Measurements from ENCODE around the gene GEMIN8. TPM values are rescaled to one million over a fixed set of nuclear protein-coding genes. Genes with fewer than 3 reads are reported as not detected.
A peak's percentile ranks its signal among the peaks of the same experiment; 100 is the strongest.

Gene GEMIN8
- total RNA-seq, 2 experiments from 2014 or later: 17.4 to 17.5 TPM

DNA sequence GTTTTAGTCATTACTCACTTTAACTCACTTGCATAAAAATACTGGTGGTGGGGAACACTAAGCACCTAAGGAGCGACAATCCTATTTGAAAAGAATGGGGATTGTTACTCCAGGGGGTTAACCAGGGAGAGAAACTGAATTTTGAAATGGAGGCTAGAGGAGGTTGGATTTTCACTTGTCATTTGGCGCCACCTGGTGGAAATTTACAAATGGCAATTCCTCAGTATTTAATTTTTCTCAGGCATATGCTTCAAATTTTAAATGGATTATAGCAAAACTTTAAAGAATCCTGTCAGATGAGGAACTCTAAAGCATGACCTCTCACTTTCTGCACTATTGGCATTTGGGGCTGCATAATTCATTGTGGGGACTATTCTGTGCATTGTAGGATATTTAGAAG lies 2.7 kb upstream of the GEMIN8 start:
- ChIA-PET POLR2A (no interaction called here), CTCF (interaction anchor here (0.7 to 1.2 kb wide), 3 partner anchors 283 to 526 kb away, joined by 3 to 6 read pairs (median 4); partner anchors contain the start of genes OFD1 and TRAPPC2)
- peaks cover 16% of the 10 kb centered on the region for H3K27me3 Mint-ChIP-seq
- H3K27ac Mint-ChIP-seq: peak overlapping the region; percentile 74
- no peaks in the 10 kb centered on the region for H3K36me3 Mint-ChIP-seq (ENCODE audit: low read depth)
- H3K4me1 Mint-ChIP-seq: peaks cover 40% of the 10 kb centered on the region
- peak; percentile 67 for DNase-seq
- H3K9me3 Mint-ChIP-seq: no peaks in the 10 kb centered on the region
- H3K4me3 Mint-ChIP-seq: no peak overlapping the region

GRCh38 chrX:14030174-14030530 lies 460 bp upstream of the GEMIN8 start:
- Mint-ChIP-seq H3K27ac (peak overlapping the region; percentile 97), H3K27me3 (peaks cover 7% of the 10 kb centered on the region), H3K36me3 (ENCODE audit: low read depth) (peaks cover 7% of the 10 kb centered on the region), H3K4me3 (peak overlapping the region; percentile 87), H3K4me1 (peaks cover 52% of the 10 kb centered on the region), H3K9me3 (no peaks in the 10 kb centered on the region)
- ChIA-PET CTCF (interaction anchor here (1.8 kb wide), 1 partner anchor 1083 kb away, joined by 4 read pairs; no protein-coding TSS in a partner anchor), POLR2A (no interaction called here)
- DNase-seq: no peak

GRCh38 chrX:14029039-14029424 lies 660 bp downstream of the GEMIN8 start:
- DNase-seq: no peak
- no peaks in the 10 kb centered on the region for H3K9me3 Mint-ChIP-seq
- H3K4me3 Mint-ChIP-seq: peak overlapping the region; percentile 87
- peak overlapping the region; percentile 97 for H3K27ac Mint-ChIP-seq
- peaks cover 52% of the 10 kb centered on the region for H3K4me1 Mint-ChIP-seq
- CTCF ChIA-PET: interaction anchor here (1.8 kb wide), 1 partner anchor 1082 kb away, joined by 4 read pairs; no protein-coding TSS in a partner anchor
- POLR2A ChIA-PET: no interaction called here
- H3K36me3 Mint-ChIP-seq (ENCODE audit: low read depth): peaks cover 7% of the 10 kb centered on the region
- peaks cover 2% of the 10 kb centered on the region for H3K27me3 Mint-ChIP-seq

DNA sequence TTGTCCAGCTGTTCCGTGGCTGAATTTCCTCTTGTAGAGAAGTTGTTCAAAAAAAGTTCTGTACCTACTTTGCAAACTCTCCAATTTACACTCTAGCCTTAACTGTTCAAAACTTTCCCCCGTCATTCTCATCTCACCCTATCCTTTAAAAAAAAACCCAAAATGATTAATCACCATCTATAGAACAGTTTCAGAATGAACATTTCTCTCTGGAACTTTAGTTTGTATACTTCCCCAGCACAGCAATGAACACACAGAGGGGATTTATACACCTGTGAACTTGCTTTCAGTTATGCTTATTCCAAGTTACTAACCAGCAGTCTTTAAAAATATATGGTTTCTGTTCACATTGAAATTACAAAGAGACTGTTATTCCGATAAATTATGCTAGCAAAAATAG lies 1.2 kb downstream of the GEMIN8 start:
- ChIA-PET CTCF (interaction anchor here (1.8 kb wide), 1 partner anchor 1082 kb away, joined by 4 read pairs; no protein-coding TSS in a partner anchor), POLR2A (no interaction called here)
- Mint-ChIP-seq H3K9me3 (no peaks in the 10 kb centered on the region), H3K27me3 (no peaks in the 10 kb centered on the region), H3K4me1 (peaks cover 48% of the 10 kb centered on the region), H3K4me3 (peak overlapping the region; percentile 87), H3K27ac (peak overlapping the region; percentile 81), H3K36me3 (ENCODE audit: low read depth) (peaks cover 7% of the 10 kb centered on the region)
- DNase-seq: no peak

DNA sequence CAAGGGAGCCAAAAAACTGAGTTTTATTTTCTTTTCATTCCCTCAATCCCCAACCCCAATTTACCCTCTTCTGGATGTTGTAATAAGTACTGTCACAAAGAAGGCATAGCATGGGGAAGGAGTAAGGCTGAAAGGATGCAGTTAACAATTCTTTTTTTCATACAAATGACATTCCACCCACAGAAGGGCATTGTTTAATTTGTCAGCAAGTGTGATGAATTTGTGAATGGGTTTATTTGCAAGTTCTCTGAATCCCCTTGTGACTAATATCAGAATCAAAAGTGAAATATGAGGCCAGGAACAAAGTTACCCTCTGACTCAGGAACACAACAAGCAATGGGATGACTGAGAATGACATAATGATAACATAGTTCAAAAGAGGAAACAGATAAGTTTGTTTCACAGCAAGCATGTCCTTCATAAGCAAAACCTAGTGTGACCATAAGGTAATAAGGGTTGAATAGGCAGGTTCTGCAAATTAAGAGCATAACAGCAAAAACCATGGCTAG lies 2.1 kb downstream of the GEMIN8 start:
- ChIA-PET CTCF (no interaction called here), POLR2A (no interaction called here)
- peak overlapping the region; percentile 86 for H3K27ac Mint-ChIP-seq
- no peaks in the 10 kb centered on the region for H3K9me3 Mint-ChIP-seq
- DNase-seq: no peak
- H3K4me1 Mint-ChIP-seq: peaks cover 39% of the 10 kb centered on the region
- H3K27me3 Mint-ChIP-seq: no peaks in the 10 kb centered on the region
- H3K4me3 Mint-ChIP-seq: no peak overlapping the region
- peaks cover 7% of the 10 kb centered on the region for H3K36me3 Mint-ChIP-seq (ENCODE audit: low read depth)

DNA sequence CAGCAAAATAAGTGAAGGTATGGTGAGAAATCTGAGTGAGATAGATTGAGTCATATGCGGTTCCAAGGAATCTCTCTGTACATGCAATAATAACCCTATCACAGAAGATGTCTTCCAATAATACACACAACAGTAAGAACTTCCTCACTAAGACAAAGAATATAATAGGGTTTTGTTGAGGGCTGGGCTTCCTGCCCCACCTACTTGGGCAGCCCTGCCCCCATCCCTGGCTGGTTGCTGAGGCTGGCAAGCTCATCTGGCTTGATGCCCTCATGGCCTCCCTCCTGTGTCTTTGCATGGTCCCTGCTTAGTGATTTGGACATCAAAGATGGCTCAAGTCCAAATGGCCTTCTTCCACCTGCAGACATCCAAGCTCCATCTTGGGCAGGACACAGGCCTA lies 2.7 kb downstream of the GEMIN8 start:
- DNase-seq: peak; percentile 18
- H3K4me1 Mint-ChIP-seq: peaks cover 34% of the 10 kb centered on the region
- CTCF ChIA-PET: interaction anchor here (0.9 kb wide), 1 partner anchor 361 kb away, joined by 3 read pairs; no protein-coding TSS in a partner anchor
- peak overlapping the region; percentile 86 for H3K27ac Mint-ChIP-seq
- no peaks in the 10 kb centered on the region for H3K27me3 Mint-ChIP-seq
- H3K4me3 Mint-ChIP-seq: no peak overlapping the region
- POLR2A ChIA-PET: no interaction called here
- H3K9me3 Mint-ChIP-seq: no peaks in the 10 kb centered on the region
- H3K36me3 Mint-ChIP-seq (ENCODE audit: low read depth): peaks cover 7% of the 10 kb centered on the region

GRCh38 chrX:14026121-14026520 lies 3.6 kb downstream of the GEMIN8 start:
- CTCF ChIA-PET: interaction anchor here (0.7 to 0.9 kb wide), 2 partner anchors 26 to 360 kb away, joined by 3 to 4 read pairs; no protein-coding TSS in a partner anchor
- POLR2A ChIA-PET: no interaction called here
- peaks cover 29% of the 10 kb centered on the region for H3K4me1 Mint-ChIP-seq

GRCh38 chrX:14022019-14022418 lies 7.7 kb downstream of the GEMIN8 start:
- POLR2A ChIA-PET: no interaction called here
- peaks cover 9% of the 10 kb centered on the region for H3K4me1 Mint-ChIP-seq
- H3K27ac Mint-ChIP-seq: no peak overlapping the region
- H3K27me3 Mint-ChIP-seq: no peaks in the 10 kb centered on the region
- H3K9me3 Mint-ChIP-seq: no peaks in the 10 kb centered on the region
- CTCF ChIA-PET: no interaction called here
- peaks cover 19% of the 10 kb centered on the region for H3K36me3 Mint-ChIP-seq (ENCODE audit: low read depth)
- H3K4me3 Mint-ChIP-seq: no peak overlapping the region
- no peak for DNase-seq

More at GRCh38 chrX:14026121-14026520, 3.6 kb downstream of the GEMIN8 start:
- H3K27me3 Mint-ChIP-seq: no peaks in the 10 kb centered on the region
- no peaks in the 10 kb centered on the region for H3K9me3 Mint-ChIP-seq
- H3K36me3 Mint-ChIP-seq (ENCODE audit: low read depth): peaks cover 10% of the 10 kb centered on the region
- no peak for DNase-seq
- no peak overlapping the region for H3K4me3 Mint-ChIP-seq
- H3K27ac Mint-ChIP-seq: no peak overlapping the region

DNA sequence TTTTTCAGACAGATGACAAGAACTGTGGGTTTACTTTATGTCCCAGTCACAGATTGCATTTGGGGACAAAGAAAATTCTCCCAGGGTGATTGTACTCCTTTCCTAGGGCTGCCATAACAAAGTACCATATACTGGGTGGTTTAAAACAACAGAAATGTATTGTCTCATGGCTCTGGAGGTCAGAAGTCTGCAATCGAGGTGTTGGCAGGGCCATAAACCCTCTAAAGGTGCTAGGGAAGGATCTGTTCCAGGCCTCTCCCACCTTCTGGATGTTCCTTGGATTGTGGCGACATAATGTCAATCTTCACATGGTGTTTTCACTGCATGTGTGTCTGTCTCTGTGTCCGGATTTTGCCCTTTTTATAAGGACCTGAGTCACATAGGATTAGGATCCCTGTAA lies 12.3 kb downstream of the GEMIN8 start:
- CTCF ChIA-PET: interaction anchor here (0.7 kb wide), 1 partner anchor 14 kb away, joined by 3 read pairs; no protein-coding TSS in a partner anchor
- DNase-seq: no peak
- Mint-ChIP-seq H3K36me3 (ENCODE audit: low read depth) (peaks cover 25% of the 10 kb centered on the region), H3K27me3 (no peaks in the 10 kb centered on the region), H3K9me3 (no peaks in the 10 kb centered on the region), H3K4me3 (no peak overlapping the region), H3K4me1 (peaks cover 4% of the 10 kb centered on the region), H3K27ac (no peak overlapping the region)
- POLR2A ChIA-PET: no interaction called here

- H3K36me3 Mint-ChIP-seq (ENCODE audit: low read depth): peaks cover 22% of the 10 kb centered on the region
- CTCF ChIA-PET: no interaction called here
These were observed 13.8 kb downstream of the GEMIN8 start for GRCh38 chrX:14015941-14016340.

DNA sequence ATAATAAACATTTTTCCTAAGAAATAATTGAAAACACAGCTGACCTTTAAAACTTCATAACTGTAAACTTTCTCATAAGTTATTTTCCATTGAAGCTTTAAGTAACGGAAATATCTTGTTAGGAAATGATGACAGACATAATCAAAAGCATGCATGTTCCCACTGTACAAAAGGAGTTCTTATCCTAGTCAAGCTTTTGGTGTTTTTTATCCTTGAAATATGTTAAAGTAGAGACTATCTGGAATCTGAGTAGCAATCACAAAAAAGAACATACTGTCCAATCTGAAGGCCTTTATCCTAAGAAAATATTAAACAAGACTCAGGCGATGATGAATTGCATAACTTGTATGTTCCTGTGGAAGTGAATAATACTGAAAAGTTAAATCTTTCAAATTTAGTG lies 14.4 kb downstream of the GEMIN8 start:
- DNase-seq: no peak
- Mint-ChIP-seq H3K9me3 (no peaks in the 10 kb centered on the region), H3K4me3 (no peak overlapping the region), H3K4me1 (peaks cover 4% of the 10 kb centered on the region), H3K36me3 (ENCODE audit: low read depth) (peaks cover 19% of the 10 kb centered on the region), H3K27ac (no peak overlapping the region), H3K27me3 (no peaks in the 10 kb centered on the region)
- POLR2A ChIA-PET: interaction anchor here (0.6 kb wide), 1 partner anchor 361 kb away, joined by 3 read pairs; no protein-coding TSS in a partner anchor
- CTCF ChIA-PET: no interaction called here

More at GRCh38 chrX:14015941-14016340, 13.8 kb downstream of the GEMIN8 start:
- Mint-ChIP-seq H3K9me3 (no peaks in the 10 kb centered on the region), H3K4me3 (no peak overlapping the region), H3K27ac (no peak overlapping the region), H3K4me1 (peaks cover 4% of the 10 kb centered on the region), H3K27me3 (no peaks in the 10 kb centered on the region)
- POLR2A ChIA-PET: interaction anchor here (0.6 kb wide), 1 partner anchor 362 kb away, joined by 3 read pairs; no protein-coding TSS in a partner anchor
- no peak for DNase-seq

DNA sequence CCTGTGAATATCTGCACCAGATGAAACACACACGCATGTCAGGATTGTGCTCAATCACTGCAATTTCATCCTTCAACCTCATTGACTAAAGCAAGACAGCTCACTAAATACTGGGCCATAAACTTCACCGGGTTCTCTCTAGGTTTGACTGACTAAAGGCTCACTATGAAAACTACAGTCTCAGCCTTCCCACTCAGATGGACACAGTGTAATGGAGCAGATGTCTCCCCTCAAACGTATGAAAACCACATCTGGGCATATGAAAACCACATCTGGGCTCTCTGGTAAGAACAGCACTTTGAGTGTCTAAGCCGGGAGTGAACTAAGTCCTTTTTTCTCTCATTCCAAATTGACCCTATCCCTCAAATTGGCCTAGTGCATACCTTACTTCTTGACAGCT lies 15.2 kb downstream of the GEMIN8 start:
- no peak for DNase-seq
- no peaks in the 10 kb centered on the region for H3K9me3 Mint-ChIP-seq
- peaks cover 19% of the 10 kb centered on the region for H3K36me3 Mint-ChIP-seq (ENCODE audit: low read depth)
- no peak overlapping the region for H3K27ac Mint-ChIP-seq
- CTCF ChIA-PET: no interaction called here
- H3K4me3 Mint-ChIP-seq: no peak overlapping the region
- no peaks in the 10 kb centered on the region for H3K27me3 Mint-ChIP-seq
- POLR2A ChIA-PET: no interaction called here
- H3K4me1 Mint-ChIP-seq: peaks cover 4% of the 10 kb centered on the region

DNA sequence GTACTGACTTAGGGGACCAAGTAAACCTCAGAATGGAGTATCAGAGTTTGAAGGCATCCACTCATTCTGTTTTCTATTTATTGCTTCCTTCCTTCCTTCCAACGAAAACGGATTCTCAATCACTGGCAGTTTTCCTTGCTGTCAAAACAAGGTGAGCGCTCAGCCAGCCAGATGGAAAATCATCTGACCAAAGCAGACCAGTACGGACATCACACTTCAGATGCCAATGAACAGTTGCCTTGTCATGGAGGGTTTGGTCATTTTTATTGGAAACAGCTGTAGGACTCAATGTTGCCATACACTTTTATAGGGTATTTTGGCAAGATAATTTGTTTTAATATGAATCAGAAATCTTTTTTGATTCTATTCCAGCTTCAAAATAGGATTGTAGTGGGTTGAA lies 16.6 kb downstream of the GEMIN8 start:
- Mint-ChIP-seq H3K4me3 (no peak overlapping the region), H3K4me1 (peaks cover 4% of the 10 kb centered on the region), H3K36me3 (ENCODE audit: low read depth) (peaks cover 22% of the 10 kb centered on the region), H3K27me3 (no peaks in the 10 kb centered on the region), H3K27ac (no peak overlapping the region), H3K9me3 (no peaks in the 10 kb centered on the region)
- DNase-seq: no peak
- ChIA-PET CTCF (no interaction called here), POLR2A (no interaction called here)

DNA sequence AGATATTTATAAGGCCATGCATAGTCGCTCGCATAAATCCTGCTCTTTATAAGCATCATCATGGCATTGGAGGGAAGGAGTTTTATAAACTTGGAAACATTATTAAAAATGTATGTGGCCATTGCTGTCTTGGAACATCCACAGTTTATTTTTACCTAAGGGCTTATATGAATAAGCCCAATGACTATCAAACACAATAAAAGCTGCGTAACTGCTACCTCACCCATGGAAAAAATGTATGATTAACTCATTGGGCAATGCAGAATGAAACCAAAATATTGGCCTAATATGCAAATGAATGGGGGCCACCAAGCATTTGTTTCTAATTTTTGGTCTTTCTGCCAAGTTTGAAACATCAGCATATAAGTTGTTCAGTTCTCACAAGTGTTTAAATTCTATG lies 19.1 kb downstream of the GEMIN8 start:
- peaks cover 4% of the 10 kb centered on the region for H3K4me1 Mint-ChIP-seq
- H3K36me3 Mint-ChIP-seq (ENCODE audit: low read depth): peaks cover 23% of the 10 kb centered on the region
- H3K27ac Mint-ChIP-seq: no peak overlapping the region
- H3K4me3 Mint-ChIP-seq: no peak overlapping the region
- ChIA-PET CTCF (no interaction called here), POLR2A (no interaction called here)
- H3K9me3 Mint-ChIP-seq: no peaks in the 10 kb centered on the region
- DNase-seq: no peak
- no peaks in the 10 kb centered on the region for H3K27me3 Mint-ChIP-seq

Measured in activated CD4-positive, alpha-beta T cell treated with anti-CD3 and anti-CD28 coated beads, Interleukin-2, amount 10 ng/mL, durations not matched to agents 7 days and 5 days (primary cell).